Ectodermal cell (in vitro differentiated cells): ENCODE measurements around the gene KRTAP10-10.
"Not testable (repeated sequence)": the region's sequence is repeated elsewhere in the genome, so short reads cannot be mapped to it uniquely, and the experiment has no call there.

Experiments used
- H3K27ac ChIP-seq: 2 replicates; pipeline ENCODE4 v1.7.0; 2013; ENCODE audit warnings: mild to moderate bottlenecking, low read depth, low read length; ENCODE audit not compliant: insufficient read depth, poor library complexity, severe bottlenecking
- H3K27me3 ChIP-seq: 2 replicates; pipeline ENCODE4 v1.7.0; 2013; ENCODE audit warnings: mild to moderate bottlenecking, low read length; ENCODE audit not compliant: insufficient read depth, control insufficient read depth, poor library complexity, severe bottlenecking
- H3K36me3 ChIP-seq: one replicate; pipeline ENCODE4 v1.7.0; 2013; ENCODE audit warnings: low read length; ENCODE audit not compliant: control insufficient read depth, insufficient read depth
- H3K4me1 ChIP-seq: one replicate; pipeline ENCODE4 v1.7.0; 2013; ENCODE audit warnings: low read length; ENCODE audit not compliant: control insufficient read depth, insufficient read depth
- H3K4me3 ChIP-seq: 2 replicates; pipeline ENCODE4 v1.7.0; 2013; ENCODE audit warnings: low read depth, low read length, control low read depth; ENCODE audit not compliant: insufficient read depth
- H3K9me3 ChIP-seq: 2 replicates; pipeline ENCODE4 v1.7.0; 2013; ENCODE audit warnings: mild to moderate bottlenecking, low read length, moderate library complexity; ENCODE audit not compliant: control insufficient read depth
- WGBS, 2 experiments: methylation state at CpG; one replicate each; pipeline ENCODE4 v1.1.7; 2013; ENCODE audit warnings: missing lambda C conversion rate in 2 of 2; 5-methylcytosine and 5-hydroxymethylcytosine counted together

The KRTAP10-10 gene

GRCh38 chr21:44603109-44603875, 33.9 kb upstream of the KRTAP10-10 start:
- WGBS, 2 experiments = 68 to 71% methylated on average over 17 of the region's 17 CpGs
- Histone ChIP-seq H3K36me3 (no peaks in the 10 kb centered on the region), H3K4me1 (no peaks in the 10 kb centered on the region), H3K27me3 (no peaks in the 10 kb centered on the region), H3K4me3 (no peak overlapping the region), H3K27ac (no peak overlapping the region), H3K9me3 (no peaks in the 10 kb centered on the region)

- Histone ChIP-seq H3K4me1 (no peaks in the 10 kb centered on the region), H3K4me3 (no peak overlapping the region), H3K27ac (no peak overlapping the region), H3K9me3 (no peaks in the 10 kb centered on the region), H3K27me3 (no peaks in the 10 kb centered on the region), H3K36me3 (no peaks in the 10 kb centered on the region)
- WGBS, 2 experiments = 93 to 95% methylated on average over 7 to 8 of the region's 8 CpGs
Observed at GRCh38 chr21:44603911-44604310, 33.2 kb upstream of the KRTAP10-10 start.

GRCh38 chr21:44606495-44606894, 30.7 kb upstream of the KRTAP10-10 start:
- Histone ChIP-seq H3K4me1 (no peaks in the 10 kb centered on the region), H3K27me3 (no peaks in the 10 kb centered on the region)
- 89 to 90% methylated on average over 4 of the region's 4 CpGs for WGBS, 2 experiments

DNA sequence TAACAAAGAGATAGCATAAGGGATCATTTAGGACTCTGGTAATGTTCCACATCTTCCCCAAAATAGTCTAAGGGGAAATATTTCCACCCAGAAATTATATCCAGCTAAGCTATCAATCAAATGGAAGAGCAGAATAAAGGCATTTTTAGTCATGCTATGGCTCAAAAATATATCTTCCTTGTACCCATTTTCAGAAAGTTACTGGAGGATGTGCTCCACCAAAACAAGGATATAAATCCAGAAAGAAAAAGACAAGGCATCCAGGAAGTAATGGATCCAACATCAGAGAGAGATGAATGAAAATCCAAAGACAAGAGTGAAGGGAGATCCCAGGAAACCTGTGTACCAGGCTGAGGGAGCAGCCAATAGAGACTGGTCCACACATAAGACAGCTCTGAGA, 28.0 kb upstream of the KRTAP10-10 start:
- no peaks in the 10 kb centered on the region for H3K36me3 ChIP-seq
- H3K4me1 ChIP-seq = no peaks in the 10 kb centered on the region
- H3K27ac ChIP-seq = no peak overlapping the region
- H3K27me3 ChIP-seq = no peaks in the 10 kb centered on the region
- no peak overlapping the region for H3K4me3 ChIP-seq
- H3K9me3 ChIP-seq = peaks cover 2% of the 10 kb centered on the region

More at GRCh38 chr21:44606495-44606894, 30.7 kb upstream of the KRTAP10-10 start:
- Histone ChIP-seq H3K27ac (no peak overlapping the region), H3K36me3 (no peaks in the 10 kb centered on the region), H3K9me3 (peaks cover 2% of the 10 kb centered on the region), H3K4me3 (no peak overlapping the region)

DNA sequence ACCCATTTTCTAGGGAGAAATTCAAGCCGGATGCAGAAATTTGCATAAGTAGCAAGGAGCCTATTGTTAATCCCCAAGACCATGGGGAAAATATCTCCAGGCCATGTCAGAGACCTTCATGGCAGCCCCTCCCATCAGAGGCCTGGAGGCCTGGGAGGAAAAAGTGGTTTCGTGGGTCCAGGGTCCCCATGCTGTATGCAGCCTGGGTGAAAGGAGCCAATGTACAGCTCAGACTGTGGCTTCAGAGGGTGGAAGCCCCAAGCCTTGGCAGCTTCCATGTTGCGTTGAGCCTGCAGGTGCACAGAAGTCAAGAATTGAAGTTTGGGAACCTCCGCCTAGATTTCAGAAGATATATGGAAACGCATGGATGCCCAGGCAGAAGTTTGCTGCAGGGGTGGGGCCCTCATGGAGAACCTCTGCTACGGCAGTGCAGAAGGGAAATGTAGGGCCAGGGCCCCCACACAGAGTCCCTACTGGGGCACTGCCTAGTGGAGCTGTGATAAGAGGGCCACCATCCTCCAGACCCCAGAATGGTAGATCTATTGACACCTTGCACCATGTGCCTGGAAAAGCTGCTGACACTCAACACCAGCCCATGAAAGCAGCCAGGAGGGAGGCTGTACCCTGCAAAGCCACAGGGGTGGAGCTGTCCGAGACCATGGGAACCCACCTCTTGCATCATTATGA, 26.9 kb upstream of the KRTAP10-10 start:
- not testable (repeated sequence) for H3K27ac ChIP-seq, H3K27me3 ChIP-seq, H3K4me1 ChIP-seq, H3K4me3 ChIP-seq, H3K9me3 ChIP-seq, H3K36me3 ChIP-seq
- WGBS, 2 experiments = 91 to 92% methylated on average over 7 of the region's 7 CpGs

DNA sequence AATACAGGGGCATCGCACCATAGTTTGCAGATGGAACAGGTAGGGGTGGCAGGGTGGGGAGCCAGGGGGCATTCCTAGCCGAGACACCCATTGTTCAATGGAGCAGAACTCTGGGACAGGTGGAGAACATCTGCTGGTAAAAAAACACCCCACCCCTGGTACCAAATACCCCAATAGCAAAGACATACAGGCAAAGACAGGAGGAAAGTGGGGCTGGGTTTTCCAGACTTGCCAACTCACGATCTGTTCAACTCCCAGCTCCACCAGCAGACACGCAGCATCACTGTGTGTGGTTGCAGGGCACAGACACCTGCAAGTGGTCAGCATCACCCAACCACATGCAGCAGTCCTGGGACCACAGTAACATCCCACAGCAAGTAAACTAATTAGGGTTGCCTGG, 25.6 kb upstream of the KRTAP10-10 start:
- no peaks in the 10 kb centered on the region for H3K27me3 ChIP-seq
- H3K4me1 ChIP-seq = no peaks in the 10 kb centered on the region
- H3K9me3 ChIP-seq = peaks cover 2% of the 10 kb centered on the region
- H3K4me3 ChIP-seq = no peak overlapping the region
- H3K36me3 ChIP-seq = no peaks in the 10 kb centered on the region
- WGBS, 2 experiments = 86 to 92% methylated on average over 4 of the region's 4 CpGs
- no peak overlapping the region for H3K27ac ChIP-seq

DNA sequence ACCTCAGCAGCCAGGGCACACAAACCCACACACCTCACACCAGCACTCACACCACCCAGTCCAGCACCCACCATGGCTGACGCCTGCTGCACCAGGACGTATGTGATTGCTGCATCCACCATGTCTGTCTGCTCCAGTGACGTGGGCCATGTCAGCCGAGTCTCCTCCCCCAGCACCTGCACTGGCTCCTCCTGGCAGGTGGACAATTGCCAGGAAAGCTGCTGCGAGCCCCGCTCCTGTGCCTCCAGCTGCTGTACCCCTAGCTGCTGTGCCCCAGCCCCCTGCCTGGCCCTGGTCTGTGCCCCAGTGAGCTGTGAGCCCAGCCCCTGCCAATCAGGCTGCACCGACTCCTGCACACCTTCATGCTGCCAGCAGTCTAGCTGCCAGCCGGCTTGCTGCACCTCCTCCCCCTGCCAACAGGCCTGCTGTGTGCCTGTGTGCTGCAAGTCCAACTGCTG, 25.1 kb upstream of the KRTAP10-10 start, which contains the start of gene KRTAP10-8:
Gene KRTAP10-8, plus strand, starts transcription at position 51 of the 458 bp plus-strand sequence. Its CDS starts 22 bp downstream, at position 73.
- H3K36me3 ChIP-seq = no peaks in the 10 kb centered on the region
- H3K4me1 ChIP-seq = no peaks in the 10 kb centered on the region
- no peaks in the 10 kb centered on the region for H3K27me3 ChIP-seq
- H3K4me3 ChIP-seq = no peak within 1 kb of the TSS
- 93 to 96% methylated on average over 8 of the region's 8 CpGs for WGBS, 2 experiments
- H3K9me3 ChIP-seq = peaks cover 2% of the 10 kb centered on the region
- H3K27ac ChIP-seq = no peak within 1 kb of the TSS

DNA sequence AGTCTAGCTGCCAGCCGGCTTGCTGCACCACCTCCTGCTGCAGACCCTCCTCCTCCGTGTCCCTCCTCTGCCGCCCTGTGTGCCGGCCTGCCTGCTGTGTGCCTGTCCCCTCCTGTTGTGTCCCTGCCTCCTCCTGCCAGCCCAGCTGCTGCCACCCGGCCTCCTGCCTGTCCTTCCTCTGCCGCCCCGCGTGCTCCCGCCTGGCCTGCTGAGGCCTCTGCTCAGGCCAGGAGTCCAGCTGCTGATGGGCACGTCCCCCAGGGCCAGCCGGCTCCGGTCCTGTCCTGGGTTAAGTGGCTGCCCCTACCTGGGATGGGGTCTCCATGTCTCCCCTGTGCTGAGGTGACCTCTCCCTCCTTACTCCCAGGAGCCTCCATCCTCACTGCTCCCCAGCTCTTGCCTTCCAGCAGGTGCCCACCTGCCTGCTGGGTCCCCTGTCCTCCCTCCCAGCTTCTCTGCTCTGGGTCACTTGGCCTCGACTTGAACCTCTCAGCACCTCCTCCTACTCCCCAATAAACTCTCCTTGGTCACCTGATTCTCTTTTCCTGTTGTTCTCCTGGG, 24.4 kb upstream of the KRTAP10-10 start:
- Histone ChIP-seq H3K4me3 (no peak overlapping the region), H3K36me3 (no peaks in the 10 kb centered on the region), H3K27me3 (no peaks in the 10 kb centered on the region), H3K4me1 (no peaks in the 10 kb centered on the region), H3K9me3 (peaks cover 2% of the 10 kb centered on the region), H3K27ac (no peak overlapping the region)
- WGBS, 2 experiments = 89 to 91% methylated on average over 13 of the region's 13 CpGs

GRCh38 chr21:44613386-44614155, 23.6 kb upstream of the KRTAP10-10 start:
- Histone ChIP-seq H3K4me3 (no peak overlapping the region), H3K27ac (no peak overlapping the region), H3K27me3 (no peaks in the 10 kb centered on the region), H3K36me3 (no peaks in the 10 kb centered on the region), H3K4me1 (no peaks in the 10 kb centered on the region), H3K9me3 (peaks cover 2% of the 10 kb centered on the region)
- 92 to 94% methylated on average over 26 of the region's 26 CpGs for WGBS, 2 experiments
